Measurements from ENCODE around the gene RPL23.

- TF ChIP-seq EZH2phosphoT487 (IDR thresholded peaks at IDR 0.05; ENCODE audit: insufficient read depth, low read depth) (no peak), EZH2 (IDR thresholded peaks at IDR 0.05; ENCODE audit: insufficient read depth, poor library complexity, severe bottlenecking) (no peak)
Observed at GRCh38 chr17:38851434-38851833, 2.1 kb downstream of the RPL23 start.

Data from GM23248 (cell line).